Measurements from ENCODE around the gene SQOR.

SQOR gene

GRCh38 chr15:45634432-45635190 is at the start of gene SQOR:
SQOR (plus strand) TSS chr15:45635029; CDS start chr15:45658924, 23,895 bp downstream.
- intact Hi-C loops (cut with DNase I): no loop called here
- peak in 9 of 10 donors; percentile 19 to 89 (median 35) for DNase-seq

- intact Hi-C loops (cut with DNase I): loop anchor here (5.0 kb wide), 1 partner anchor 183 kb away; a partner anchor contains a TSS
- DNase-seq: no peak
These were observed 49.6 kb upstream of the SQOR start for GRCh38 chr15:45585069-45585791.

GRCh38 chr15:45586125-45586524 is 48.7 kb upstream of the SQOR start:
- no peak for DNase-seq
- intact Hi-C loops (cut with DNase I): loop anchor here (2.0 to 5.0 kb wide), 3 partner anchors 63 to 184 kb away; partner anchors contain the start of gene SLC30A4

- intact Hi-C loops (cut with DNase I): loop anchor here (2.0 to 5.0 kb wide), 3 partner anchors 64 to 184 kb away; partner anchors contain the start of gene SLC30A4
- no peak for DNase-seq
These were observed 48.2 kb upstream of the SQOR start for GRCh38 chr15:45586601-45587094.

- DNase-seq: peak; percentile 84 to 98 (median 92)
- intact Hi-C loops (cut with DNase I): loop anchor here (2.0 to 5.0 kb wide), 3 partner anchors 64 to 185 kb away; partner anchors contain the start of gene SLC30A4
These were observed 47.5 kb upstream of the SQOR start, which contains the start of gene BLOC1S6 for GRCh38 chr15:45587095-45587862. BLOC1S6 (plus strand) TSS chr15:45587379; CDS start chr15:45587444, 65 bp downstream.

- intact Hi-C loops (cut with DNase I): loop anchor here (2.0 to 5.0 kb wide), 3 partner anchors 65 to 186 kb away; partner anchors contain the start of gene SLC30A4
- no peak for DNase-seq
These were observed 47.0 kb upstream of the SQOR start for GRCh38 chr15:45587863-45588170.

GRCh38 chr15:45588219-45588875 is 46.5 kb upstream of the SQOR start:
- DNase-seq: no peak
- intact Hi-C loops (cut with DNase I): loop anchor here (5.0 kb wide), 1 partner anchor 186 kb away; a partner anchor contains a TSS

GRCh38 chr15:45589256-45589655 is 45.6 kb upstream of the SQOR start:
- intact Hi-C loops (cut with DNase I): loop anchor here (5.0 kb wide), 1 partner anchor 187 kb away; a partner anchor contains a TSS
- DNase-seq: no peak

GRCh38 chr15:45594319-45594718 is 40.5 kb upstream of the SQOR start:
- no peak for DNase-seq
- intact Hi-C loops (cut with DNase I): no loop called here

- intact Hi-C loops (cut with DNase I): no loop called here
- no peak for DNase-seq
These were observed 39.8 kb upstream of the SQOR start for GRCh38 chr15:45594835-45595530.

GRCh38 chr15:45603881-45604280 is 30.9 kb upstream of the SQOR start:
- no peak for DNase-seq
- intact Hi-C loops (cut with DNase I): loop anchor here (10.0 kb wide), 1 partner anchor 419 kb away; the partner anchor contains the start of gene SHF

GRCh38 chr15:45604326-45604725 is 30.5 kb upstream of the SQOR start:
- intact Hi-C loops (cut with DNase I): loop anchor here (10.0 kb wide), 1 partner anchor 420 kb away; the partner anchor contains the start of gene SHF
- no peak for DNase-seq

- intact Hi-C loops (cut with DNase I): loop anchor here (10.0 kb wide), 1 partner anchor 422 kb away; the partner anchor contains the start of gene SHF
- DNase-seq: no peak
These were observed 28.4 kb upstream of the SQOR start for GRCh38 chr15:45606413-45606812.

GRCh38 chr15:45606841-45607240 is 28.0 kb upstream of the SQOR start:
- DNase-seq: no peak
- intact Hi-C loops (cut with DNase I): loop anchor here (10.0 kb wide), 1 partner anchor 422 kb away; the partner anchor contains the start of gene SHF

GRCh38 chr15:45611305-45611704 is 23.5 kb upstream of the SQOR start:
- DNase-seq: no peak
- intact Hi-C loops (cut with DNase I): no loop called here

- DNase-seq: no peak
- intact Hi-C loops (cut with DNase I): no loop called here
These were observed 21.9 kb upstream of the SQOR start for GRCh38 chr15:45612790-45613415.

- intact Hi-C loops (cut with DNase I): no loop called here
- DNase-seq: no peak
These were observed 17.9 kb upstream of the SQOR start for GRCh38 chr15:45616901-45617323.

GRCh38 chr15:45618813-45619212 is 16.0 kb upstream of the SQOR start:
- no peak for DNase-seq
- intact Hi-C loops (cut with DNase I): no loop called here
